Upper lobe of left lung (tissue), 4 donors: ENCODE measurements around the gene FMN2.

ENCODE experiments used
- CTCF ChIP-seq, 6 experiments: fragments of 450-650 bp in 4 of 6; fragments of 200-600 bp in 2 of 6; sonication (generic) in 2 of 6; IDR thresholded peaks; one replicate each; pipeline ENCODE4 v1.5.1; 2016 to 2019; ENCODE audit warnings: antibody characterized with exemption in 6 of 6
- EP300 ChIP-seq, 4 donors: sonication (generic); formaldehyde crosslinking; IDR thresholded peaks; one replicate each; pipeline ENCODE4 v1.5.1; 2017; ENCODE audit warnings: antibody characterized with exemption in 4 of 4, control low read depth in 2 of 4

- TF ChIP-seq CTCF (IDR thresholded peaks at IDR 0.05) (no peak), EP300 (IDR thresholded peaks at IDR 0.05) (no peak)
These were observed 102.0 kb downstream of the FMN2 start for GRCh38 chr1:240193679-240194078.
